Epidermal melanocyte (primary cell): ENCODE results near the gene MNS1.
"Not testable (repeated sequence)": the region's sequence is repeated elsewhere in the genome, so short reads cannot be mapped to it uniquely, and the experiment has no call there.

Experiments
- DNase-seq: peaks from one replicate; pipeline ENCODE4 v3.0.0; 2011; ENCODE audit warnings: low spot score; ENCODE audit not compliant: insufficient read length

The MNS1 gene

GRCh38 chr15:56456229-56456628 lies 8.7 kb downstream of the MNS1 start:
- DNase-seq, result no peak

GRCh38 chr15:56454836-56455235 lies 10.1 kb downstream of the MNS1 start:
- DNase-seq, result no peak

GRCh38 chr15:56445746-56446145 lies 19.2 kb downstream of the MNS1 start:
- DNase-seq, result no peak

GRCh38 chr15:56442354-56442753 lies 22.6 kb downstream of the MNS1 start:
- no peak for DNase-seq

- no peak for DNase-seq
Measured at GRCh38 chr15:56440214-56440770, 24.6 kb downstream of the MNS1 start.

- no peak for DNase-seq
Measured at GRCh38 chr15:56432304-56432703, 32.6 kb downstream of the MNS1 start.

GRCh38 chr15:56428821-56429458 lies 36.0 kb downstream of the MNS1 start:
- peak; percentile 62 for DNase-seq

- DNase-seq, result no peak
Measured at GRCh38 chr15:56425976-56426375, 39.0 kb downstream of the MNS1 start.

GRCh38 chr15:56425276-56425675 lies 39.7 kb downstream of the MNS1 start:
- DNase-seq, result no peak

- DNase-seq, result not testable (repeated sequence)
Measured at GRCh38 chr15:56413114-56413733, 51.7 kb downstream of the MNS1 start.

- no peak for DNase-seq
Measured at GRCh38 chr15:56411122-56411749, 53.7 kb downstream of the MNS1 start.

GRCh38 chr15:56410721-56411120 lies 54.2 kb downstream of the MNS1 start:
- no peak for DNase-seq

GRCh38 chr15:56399209-56399608 lies 65.7 kb downstream of the MNS1 start:
- not testable (repeated sequence) for DNase-seq

GRCh38 chr15:56397325-56397724 lies 67.6 kb downstream of the MNS1 start:
- DNase-seq, result not testable (repeated sequence)

GRCh38 chr15:56394909-56395308 lies 70.0 kb downstream of the MNS1 start:
- DNase-seq, result no peak

- no peak for DNase-seq
Measured at GRCh38 chr15:56393277-56393676, 71.7 kb downstream of the MNS1 start.

GRCh38 chr15:56390739-56391267 lies 74.1 kb downstream of the MNS1 start:
- DNase-seq, result no peak

- no peak for DNase-seq
Measured at GRCh38 chr15:56385908-56386307, 79.0 kb downstream of the MNS1 start.

GRCh38 chr15:56383010-56383409 lies 81.9 kb downstream of the MNS1 start:
- no peak for DNase-seq
